ENCODE data around the gene MGAT5.
A peak's percentile ranks its signal among the peaks of the same experiment; 100 is the strongest.

MGAT5 gene

GRCh38 chr2:134393075-134393461, 139.2 kb downstream of the MGAT5 start:
- Mint-ChIP-seq H3K4me1 (peaks cover 53% of the 10 kb centered on the region), H3K36me3 (ENCODE audit: low read depth) (peaks cover 13% of the 10 kb centered on the region), H3K27me3 (ENCODE audit: low read depth, poor library complexity) (no peaks in the 10 kb centered on the region), H3K4me3 (no peak overlapping the region), H3K27ac (no peak overlapping the region), H3K9me3 (no peaks in the 10 kb centered on the region)
- DNase-seq: no peak
- TF ChIP-seq CTCF (IDR thresholded peaks at IDR 0.05): no peak

GRCh38 chr2:134395779-134396178, 141.9 kb downstream of the MGAT5 start:
- H3K27ac Mint-ChIP-seq: no peak overlapping the region
- peaks cover 16% of the 10 kb centered on the region for H3K36me3 Mint-ChIP-seq (ENCODE audit: low read depth)
- H3K4me1 Mint-ChIP-seq: peaks cover 64% of the 10 kb centered on the region

GRCh38 chr2:134396493-134396892, 142.6 kb downstream of the MGAT5 start:
- Mint-ChIP-seq H3K4me3 (no peak overlapping the region), H3K27ac (peak overlapping the region; percentile 21)
- DNase-seq: no peak

More at GRCh38 chr2:134395779-134396178, 141.9 kb downstream of the MGAT5 start:
- Mint-ChIP-seq H3K4me3 (no peak overlapping the region), H3K9me3 (no peaks in the 10 kb centered on the region), H3K27me3 (ENCODE audit: low read depth, poor library complexity) (no peaks in the 10 kb centered on the region)
- DNase-seq: no peak
- no peak for TF ChIP-seq CTCF (IDR thresholded peaks at IDR 0.05)

GRCh38 chr2:134397146-134397896, 143.4 kb downstream of the MGAT5 start:
- no peak for DNase-seq
- H3K9me3 Mint-ChIP-seq: no peaks in the 10 kb centered on the region

More at GRCh38 chr2:134396493-134396892, 142.6 kb downstream of the MGAT5 start:
- Mint-ChIP-seq H3K36me3 (ENCODE audit: low read depth) (peaks cover 9% of the 10 kb centered on the region), H3K4me1 (peaks cover 71% of the 10 kb centered on the region), H3K27me3 (ENCODE audit: low read depth, poor library complexity) (no peaks in the 10 kb centered on the region), H3K9me3 (no peaks in the 10 kb centered on the region)
- no peak for TF ChIP-seq CTCF (IDR thresholded peaks at IDR 0.05)

GRCh38 chr2:134398300-134398699, 144.4 kb downstream of the MGAT5 start:
- H3K9me3 Mint-ChIP-seq: no peaks in the 10 kb centered on the region
- no peak for TF ChIP-seq CTCF (IDR thresholded peaks at IDR 0.05)
- DNase-seq: no peak
- no peak overlapping the region for H3K27ac Mint-ChIP-seq
- no peak overlapping the region for H3K4me3 Mint-ChIP-seq
- peaks cover 63% of the 10 kb centered on the region for H3K4me1 Mint-ChIP-seq
- H3K36me3 Mint-ChIP-seq (ENCODE audit: low read depth): peaks cover 15% of the 10 kb centered on the region
- peaks cover under 1% of the 10 kb centered on the region for H3K27me3 Mint-ChIP-seq (ENCODE audit: low read depth, poor library complexity)

More at GRCh38 chr2:134397146-134397896, 143.4 kb downstream of the MGAT5 start:
- no peak overlapping the region for H3K4me3 Mint-ChIP-seq
- H3K27me3 Mint-ChIP-seq (ENCODE audit: low read depth, poor library complexity): no peaks in the 10 kb centered on the region
- no peak for TF ChIP-seq CTCF (IDR thresholded peaks at IDR 0.05)
- no peak overlapping the region for H3K27ac Mint-ChIP-seq
- peaks cover 69% of the 10 kb centered on the region for H3K4me1 Mint-ChIP-seq
- peaks cover 9% of the 10 kb centered on the region for H3K36me3 Mint-ChIP-seq (ENCODE audit: low read depth)

GRCh38 chr2:134399096-134399495, 145.2 kb downstream of the MGAT5 start:
- Mint-ChIP-seq H3K27me3 (ENCODE audit: low read depth, poor library complexity) (peaks cover 3% of the 10 kb centered on the region), H3K36me3 (ENCODE audit: low read depth) (peaks cover 22% of the 10 kb centered on the region), H3K9me3 (no peaks in the 10 kb centered on the region)

More at GRCh38 chr2:134399096-134399495, 145.2 kb downstream of the MGAT5 start:
- H3K4me1 Mint-ChIP-seq: peaks cover 55% of the 10 kb centered on the region
- H3K27ac Mint-ChIP-seq: no peak overlapping the region
- no peak for TF ChIP-seq CTCF (IDR thresholded peaks at IDR 0.05)
- DNase-seq: no peak
- H3K4me3 Mint-ChIP-seq: no peak overlapping the region

All from nephron progenitor cell (in vitro differentiated cells).